Gastrocnemius medialis (tissue), 4 donors: ENCODE data around the gene YKT6. TPM values are rescaled to one million over a fixed set of nuclear protein-coding genes. Genes with fewer than 3 reads are reported as not detected.

Source experiments
- ATAC-seq, 2 donors: fragments of 150-250 bp; one replicate each; pipeline ENCODE4 v1.9.1; 2016
- DNase-seq, 2 donors: peaks; one replicate each; pipeline ENCODE4 v3.0.0-alpha.2; 2019
- H3K27ac ChIP-seq, 4 donors: fragments of 200-600 bp; sonication (generic); 1 replicate in 1 of 4; 2 replicates in 3 of 4; pipeline ENCODE4 v1.5.1; 2016 to 2018; ENCODE audit warnings: mild to moderate bottlenecking in 2 of 4, moderate library complexity in 1 of 4
- H3K27me3 ChIP-seq, 3 donors: fragments of 200-600 bp; sonication (generic) in 2 of 3; 1 replicate in 1 of 3; 2 replicates in 2 of 3; pipeline versions ENCODE4 v1.5.1 to v1.6.0; 2016 to 2019; ENCODE audit warnings: mild to moderate bottlenecking in 1 of 3, moderate library complexity in 1 of 3
- H3K36me3 ChIP-seq, 2 donors: fragments of 200-600 bp; sonication (generic) in 1 of 2; one replicate each; pipeline ENCODE4 v1.5.1; 2017 to 2018
- H3K4me1 ChIP-seq, 2 donors: fragments of 200-600 bp; sonication (generic) in 1 of 2; one replicate each; pipeline ENCODE4 v1.5.1; 2016 to 2017; ENCODE audit warnings: mild to moderate bottlenecking in 2 of 2
- H3K4me3 ChIP-seq, 4 donors: fragments of 200-600 bp; sonication (generic) in 3 of 4; 1 replicate in 1 of 4; 2 replicates in 3 of 4; pipeline ENCODE4 v1.5.1; 2016 to 2019; ENCODE audit warnings: mild to moderate bottlenecking in 2 of 4
- H3K9me3 ChIP-seq, 3 donors: fragments of 200-600 bp; sonication (generic) in 2 of 3; 1 replicate in 1 of 3; 2 replicates in 2 of 3; pipeline ENCODE4 v1.5.1; 2016 to 2019
- CTCF ChIP-seq, 5 experiments: fragments of 450-650 bp in 3 of 5; fragments of 200-600 bp in 2 of 5; sonication (generic) in 2 of 5; IDR thresholded peaks in 4 of 5; conservative IDR thresholded peaks in 1 of 5; 1 replicate in 4 of 5; 2 replicates in 1 of 5; pipeline ENCODE4 v1.5.1; 2016 to 2019; ENCODE audit warnings: antibody characterized with exemption in 5 of 5, mild to moderate bottlenecking in 3 of 5, moderate library complexity in 3 of 5
- POLR2A ChIP-seq, 2 donors: fragments of 450-650 bp; IDR thresholded peaks; one replicate each; pipeline ENCODE4 v1.6.1; 2017; ENCODE audit warnings: antibody characterized with exemption in 2 of 2, mild to moderate bottlenecking in 2 of 2, moderate library complexity in 2 of 2
- in situ Hi-C, 4 donors: fragments of 200-750 bp; cut with MboI; loops; one replicate each; pipeline versions ENCODE4 v1.15.0 to v1.8.0; 2017; ENCODE audit warnings: low sequenced_read_pairs in 4 of 4
- intact Hi-C: fragments of 100-400 bp; cut with DNase I; formaldehyde crosslinking; loops from one replicate; pipeline ENCODE4 v1.15.1; 2023; ENCODE audit warnings: low total_unique reads
- total RNA-seq, 4 donors: library from RNA; depleted of rRNA; stranded (reverse); fragments of >200 nt; gene quantifications; one replicate each; pipeline versions ENCODE4 v1.1.0 to v1.2.3, GENCODE V29; 2016

The YKT6 gene
- total RNA-seq, 4 donors from 2014 or later = 37.9 to 79.5 (median 72.5) TPM

- Histone ChIP-seq H3K36me3 (peaks cover 0 to 4% of the 10 kb centered on the region in 2 donors), H3K4me3 (no peak overlapping the region), H3K4me1 (peaks cover 5 to 9% of the 10 kb centered on the region in 2 donors), H3K9me3 (no peaks in the 10 kb centered on the region), H3K27ac (no peak overlapping the region), H3K27me3 (no peaks in the 10 kb centered on the region)
- in situ Hi-C loops = loop anchor here in 1 of 4 donors (25.0 kb wide), 1 partner anchor 248 kb away; the partner anchor contains the start of gene NUDCD3
- no peak for TF ChIP-seq CTCF (IDR thresholded peaks at IDR 0.05 in 4 of 5, conservative IDR thresholded peaks at IDR 0.05 in 1 of 5)
- TF ChIP-seq POLR2A (IDR thresholded peaks at IDR 0.05) = no peak
- intact Hi-C loops = no loop called here
- no peak for ATAC-seq
- DNase-seq = no peak
Observed at GRCh38 chr7:44239361-44239760, 38.6 kb downstream of the YKT6 start.

- TF ChIP-seq POLR2A (IDR thresholded peaks at IDR 0.05) = no peak
- TF ChIP-seq CTCF (IDR thresholded peaks at IDR 0.05 in 4 of 5, conservative IDR thresholded peaks at IDR 0.05 in 1 of 5) = no peak
- H3K9me3 ChIP-seq = no peaks in the 10 kb centered on the region
- DNase-seq (no peak), ATAC-seq (no peak)
- peaks cover 0 to 4% of the 10 kb centered on the region in 2 donors for H3K36me3 ChIP-seq
- in situ Hi-C loops = loop anchor here in 3 of 4 donors (5.0 to 25.0 kb wide), 3 partner anchors 234 to 247 kb away; partner anchors contain the start of gene NUDCD3 (in 1 of the 3)
- no peak overlapping the region for H3K27ac ChIP-seq
- intact Hi-C loops = loop anchor here (2.0 kb wide), 3 partner anchors 16 to 236 kb away; no protein-coding TSS in a partner anchor
- H3K4me1 ChIP-seq = peaks cover 5 to 9% of the 10 kb centered on the region in 2 donors
- H3K4me3 ChIP-seq = no peak overlapping the region
- H3K27me3 ChIP-seq = no peaks in the 10 kb centered on the region
Observed at GRCh38 chr7:44240376-44240775, 39.6 kb downstream of the YKT6 start.

- Histone ChIP-seq H3K36me3 (peaks cover 0 to 4% of the 10 kb centered on the region in 2 donors), H3K27me3 (no peaks in the 10 kb centered on the region), H3K27ac (no peak overlapping the region), H3K9me3 (no peaks in the 10 kb centered on the region), H3K4me1 (peaks cover 5 to 9% of the 10 kb centered on the region in 2 donors), H3K4me3 (no peak overlapping the region)
- DNase-seq = peak; percentile 66 to 79
- ATAC-seq = peak; percentile 88 to 97
- no peak for TF ChIP-seq POLR2A (IDR thresholded peaks at IDR 0.05)
- peak; percentile 62 to 79 (median 75) for TF ChIP-seq CTCF (IDR thresholded peaks at IDR 0.05 in 4 of 5, conservative IDR thresholded peaks at IDR 0.05 in 1 of 5)
- intact Hi-C loops = loop anchor here (1.0 to 2.0 kb wide), 7 partner anchors 16 to 324 kb away; partner anchors contain the start of gene CAMK2B
- in situ Hi-C loops = loop anchor here in 3 of 4 donors (5.0 to 25.0 kb wide), 3 partner anchors 234 to 246 kb away; partner anchors contain the start of gene NUDCD3 (in 1 of the 3)
Observed at GRCh38 chr7:44240983-44241510, 40.3 kb downstream of the YKT6 start.

- H3K27ac ChIP-seq = no peak overlapping the region
- intact Hi-C loops (no loop called here), in situ Hi-C loops (loop anchor here in 3 of 4 donors (5.0 to 25.0 kb wide), 3 partner anchors 233 to 245 kb away; partner anchors contain the start of gene NUDCD3 (in 1 of the 3))
Observed at GRCh38 chr7:44242091-44242490, 41.3 kb downstream of the YKT6 start.

More at GRCh38 chr7:44242091-44242490, 41.3 kb downstream of the YKT6 start:
- Histone ChIP-seq H3K4me3 (no peak overlapping the region), H3K9me3 (no peaks in the 10 kb centered on the region), H3K27me3 (no peaks in the 10 kb centered on the region), H3K36me3 (peaks cover 0 to 4% of the 10 kb centered on the region in 2 donors), H3K4me1 (peaks cover 5 to 9% of the 10 kb centered on the region in 2 donors)
- ATAC-seq (no peak), DNase-seq (no peak)
- TF ChIP-seq CTCF (IDR thresholded peaks at IDR 0.05 in 4 of 5, conservative IDR thresholded peaks at IDR 0.05 in 1 of 5) (no peak), POLR2A (IDR thresholded peaks at IDR 0.05) (no peak)
